GM12878 (cell line): ENCODE measurements around the gene HNRNPH1. TPM values are rescaled to one million over a fixed set of nuclear protein-coding genes. Genes with fewer than 3 reads are reported as not detected.

Experiments used
- BMI1 ChIP-seq: fragments of 450-650 bp; IDR thresholded peaks from 2 replicates; pipeline ENCODE4 v1.6.1; 2016; ENCODE audit warnings: mild to moderate bottlenecking, moderate library complexity, borderline replicate concordance
- ELK1 ChIP-seq: IDR thresholded peaks from 2 replicates; pipeline ENCODE4 v1.6.1; 2012; ENCODE audit warnings: low read depth, low read length, improper control_type of control experiment
- HDAC6 ChIP-seq: fragments of 200-600 bp; sonication (generic); IDR thresholded peaks from one replicate; pipeline ENCODE4 v1.8.0; 2017; ENCODE audit warnings: antibody characterized with exemption; ENCODE audit not compliant: unreplicated experiment
- MEF2A ChIP-seq: IDR thresholded peaks from 2 replicates; pipeline ENCODE4 v1.6.1; 2011; ENCODE audit warnings: low read depth, mild to moderate bottlenecking, low read length, moderate library complexity; ENCODE audit not compliant: insufficient read depth
- RFX5 ChIP-seq: IDR thresholded peaks from 2 replicates; pipeline ENCODE4 v1.6.1; 2011; ENCODE audit warnings: low read depth, low read length, improper control_type of control experiment
- SMAD5 ChIP-seq: IDR thresholded peaks from 2 replicates; pipeline ENCODE4 v1.6.1; 2016; ENCODE audit warnings: antibody characterized with exemption, low read depth
- YBX1 ChIP-seq: fragments of 450-650 bp; IDR thresholded peaks from 2 replicates; pipeline ENCODE4 v1.6.1; 2016; ENCODE audit warnings: antibody characterized with exemption
- ZBTB4 ChIP-seq: fragments of 450-650 bp; formaldehyde crosslinking; IDR thresholded peaks from 2 replicates; pipeline ENCODE4 v1.4.0; 2022; ENCODE audit warnings: mild to moderate bottlenecking, moderate library complexity
- ZSCAN29 ChIP-seq: fragments of 450-650 bp; IDR thresholded peaks from 2 replicates; pipeline ENCODE4 v1.6.1; 2017; ENCODE audit warnings: mild to moderate bottlenecking, moderate library complexity
- polyA plus RNA-seq, 11 experiments: library from polyadenylated mRNA; depleted of rRNA in 4 of 11; unstranded in 6 of 11; stranded (reverse) in 5 of 11; fragments of >200 nt; fragmentation: Nextera tagmentation in 4 of 11; fragmentation: Illumina TruSeq in 1 of 11; extraction: Ambion mirVana in 4 of 11; extraction: Trizol in 1 of 11; gene quantifications; 1 replicate in 1 of 11; 2 replicates in 10 of 11; pipeline versions ENCODE4 v1.2.1 to v1.2.3, GENCODE V29; 2011 to 2016; ENCODE audit warnings: inconsistent platforms in 2 of 11, missing spikeins in 2 of 11, low read depth in 1 of 11
- total RNA-seq, 4 experiments: library from RNA; depleted of rRNA in 3 of 4; stranded (reverse); fragments of >200 nt in 3 of 4; fragmentation: Illumina TruSeq in 1 of 4; extraction: Trizol in 1 of 4; gene quantifications; 2 replicates each; pipeline versions ENCODE4 v1.2.1 to v1.2.3, GENCODE V29; 2013 to 2021
- TF ChIP-seq, protein P1 (sequence below): fragments of 450-650 bp; IDR thresholded peaks from 2 replicates; pipeline ENCODE4 v1.6.1; 2017; ENCODE audit warnings: mild to moderate bottlenecking, moderate library complexity

Gene HNRNPH1
- total and polyA plus RNA-seq, 10 of the 15 experiments (the other 5 are each of a cell fraction or from before 2014, with no cell fraction given) = 184 to 780 (median 690) TPM

DNA sequence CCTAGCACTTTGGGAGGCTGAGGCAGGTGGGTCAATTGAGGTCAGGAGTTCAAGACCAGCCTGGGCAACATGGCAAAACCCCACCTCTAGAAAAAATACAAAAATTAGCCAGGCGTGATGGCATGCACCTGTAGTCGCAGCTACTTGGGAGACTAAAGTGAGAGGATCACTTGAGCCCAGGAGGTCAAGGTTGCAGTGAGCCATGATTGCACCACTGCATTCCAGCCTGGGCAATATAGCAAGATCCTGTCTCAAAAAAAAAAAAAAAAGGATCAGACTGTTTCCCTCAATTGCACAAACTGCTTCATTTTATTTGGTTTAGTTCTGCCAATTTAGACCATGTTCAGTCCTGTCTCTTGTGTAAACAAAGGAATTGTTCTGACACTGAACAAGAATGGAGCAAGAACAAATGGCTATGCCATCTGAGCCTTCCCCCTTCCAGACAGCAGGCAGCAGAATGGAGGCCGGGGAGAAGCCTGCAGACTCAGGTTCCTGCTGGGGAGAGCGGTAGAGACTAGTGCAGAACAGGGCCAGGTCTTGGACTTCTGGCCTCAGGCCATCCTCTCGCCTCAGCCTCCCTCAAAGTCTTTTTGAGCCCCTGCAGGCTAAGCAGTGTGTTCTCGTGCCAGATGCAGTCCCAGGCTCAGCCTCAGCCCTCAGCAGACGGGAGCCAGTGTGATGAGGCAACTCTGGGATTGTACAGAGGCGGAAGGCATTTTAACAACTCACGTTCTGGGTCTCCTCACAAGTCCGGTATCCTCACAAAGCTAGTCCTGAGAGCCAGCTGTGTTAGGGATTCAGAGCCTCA lies 18.2 kb downstream of the HNRNPH1 start (continued):
- no peak for TF ChIP-seq ELK1
- TF ChIP-seq ZBTB4 = no peak
- TF ChIP-seq SMAD5 = no peak
- no peak for TF ChIP-seq MEF2A
- TF ChIP-seq HDAC6 = no peak
- no peak for TF ChIP-seq ZSCAN29
- TF ChIP-seq RFX5 = no peak
- no peak for TF ChIP-seq BMI1
- no peak for TF ChIP-seq YBX1
- TF ChIP-seq, protein P1, sequence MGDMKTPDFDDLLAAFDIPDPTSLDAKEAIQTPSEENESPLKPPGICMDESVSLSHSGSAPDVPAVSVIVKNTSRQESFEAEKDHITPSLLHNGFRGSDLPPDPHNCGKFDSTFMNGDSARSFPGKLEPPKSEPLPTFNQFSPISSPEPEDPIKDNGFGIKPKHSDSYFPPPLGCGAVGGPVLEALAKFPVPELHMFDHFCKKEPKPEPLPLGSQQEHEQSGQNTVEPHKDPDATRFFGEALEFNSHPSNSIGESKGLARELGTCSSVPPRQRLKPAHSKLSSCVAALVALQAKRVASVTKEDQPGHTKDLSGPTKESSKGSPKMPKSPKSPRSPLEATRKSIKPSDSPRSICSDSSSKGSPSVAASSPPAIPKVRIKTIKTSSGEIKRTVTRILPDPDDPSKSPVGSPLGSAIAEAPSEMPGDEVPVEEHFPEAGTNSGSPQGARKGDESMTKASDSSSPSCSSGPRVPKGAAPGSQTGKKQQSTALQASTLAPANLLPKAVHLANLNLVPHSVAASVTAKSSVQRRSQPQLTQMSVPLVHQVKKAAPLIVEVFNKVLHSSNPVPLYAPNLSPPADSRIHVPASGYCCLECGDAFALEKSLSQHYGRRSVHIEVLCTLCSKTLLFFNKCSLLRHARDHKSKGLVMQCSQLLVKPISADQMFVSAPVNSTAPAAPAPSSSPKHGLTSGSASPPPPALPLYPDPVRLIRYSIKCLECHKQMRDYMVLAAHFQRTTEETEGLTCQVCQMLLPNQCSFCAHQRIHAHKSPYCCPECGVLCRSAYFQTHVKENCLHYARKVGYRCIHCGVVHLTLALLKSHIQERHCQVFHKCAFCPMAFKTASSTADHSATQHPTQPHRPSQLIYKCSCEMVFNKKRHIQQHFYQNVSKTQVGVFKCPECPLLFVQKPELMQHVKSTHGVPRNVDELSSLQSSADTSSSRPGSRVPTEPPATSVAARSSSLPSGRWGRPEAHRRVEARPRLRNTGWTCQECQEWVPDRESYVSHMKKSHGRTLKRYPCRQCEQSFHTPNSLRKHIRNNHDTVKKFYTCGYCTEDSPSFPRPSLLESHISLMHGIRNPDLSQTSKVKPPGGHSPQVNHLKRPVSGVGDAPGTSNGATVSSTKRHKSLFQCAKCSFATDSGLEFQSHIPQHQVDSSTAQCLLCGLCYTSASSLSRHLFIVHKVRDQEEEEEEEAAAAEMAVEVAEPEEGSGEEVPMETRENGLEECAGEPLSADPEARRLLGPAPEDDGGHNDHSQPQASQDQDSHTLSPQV = no peak
